Neural progenitor cell (in vitro differentiated cells): Measurements from ENCODE around the gene OR2M2. TPM values are rescaled to one million over a fixed set of nuclear protein-coding genes. Genes with fewer than 3 reads are reported as not detected.

Experiments
- DNase-seq: peaks from one replicate; pipeline ENCODE4 v3.0.0-alpha.2; 2016; ENCODE audit warnings: low spot score
- H2AFZ ChIP-seq: fragments of 200-600 bp; sonication (generic); replicated peaks from 2 replicates; pipeline ENCODE4 v1.6.1; 2016; ENCODE audit warnings: antibody characterized with exemption
- H3F3A ChIP-seq: fragments of 200-600 bp; sonication (generic); 2 replicates; pipeline ENCODE4 v1.6.1; 2016; ENCODE audit warnings: antibody characterized with exemption, low read depth
- H3K27ac ChIP-seq: fragments of 200-600 bp; sonication (generic); 2 replicates; pipeline ENCODE4 v1.5.1; 2016; ENCODE audit warnings: mild to moderate bottlenecking
- H3K27me3 ChIP-seq: fragments of 200-600 bp; sonication (generic); 2 replicates; pipeline ENCODE4 v1.6.1; 2016; ENCODE audit warnings: mild to moderate bottlenecking, moderate library complexity
- H3K36me3 ChIP-seq: fragments of 200-600 bp; sonication (generic); 2 replicates; pipeline ENCODE4 v1.5.1; 2016
- H3K4me1 ChIP-seq: fragments of 200-600 bp; sonication (generic); 2 replicates; pipeline ENCODE4 v1.6.1; 2016; ENCODE audit warnings: mixed run types
- H3K4me2 ChIP-seq: fragments of 200-600 bp; sonication (generic); 2 replicates; pipeline ENCODE4 v1.6.1; 2016
- H3K4me3 ChIP-seq: fragments of 200-600 bp; sonication (generic); 2 replicates; pipeline ENCODE4 v1.5.1; 2016
- H3K79me2 ChIP-seq: fragments of 200-600 bp; sonication (generic); 2 replicates; pipeline ENCODE4 v1.6.1; 2016; ENCODE audit warnings: low read depth
- H3K9ac ChIP-seq: fragments of 200-600 bp; sonication (generic); 2 replicates; pipeline ENCODE4 v1.6.1; 2016
- H3K9me3 ChIP-seq: fragments of 200-600 bp; sonication (generic); 2 replicates; pipeline ENCODE4 v1.5.1; 2016; ENCODE audit warnings: low read depth
- H4K20me1 ChIP-seq: fragments of 200-600 bp; sonication (generic); 2 replicates; pipeline ENCODE4 v1.6.1; 2016; ENCODE audit warnings: low read depth
- H3K27ac Mint-ChIP-seq: 3 replicates; pipeline ENCODE4 v1.8.0; 2021; ENCODE audit warnings: mixed read lengths
- H3K27me3 Mint-ChIP-seq: 2 replicates; pipeline ENCODE4 v1.8.0; 2022; ENCODE audit warnings: low read depth, mild to moderate bottlenecking, inconsistent platforms, moderate library complexity, mixed read lengths; ENCODE audit not compliant: insufficient read depth
- H3K36me3 Mint-ChIP-seq: 3 replicates; pipeline ENCODE4 v1.8.0; 2021; ENCODE audit warnings: mixed read lengths
- H3K4me1 Mint-ChIP-seq: 3 replicates; pipeline ENCODE4 v1.8.0; 2021; ENCODE audit warnings: mixed read lengths
- H3K4me3 Mint-ChIP-seq: 3 replicates; pipeline ENCODE4 v1.8.0; 2021; ENCODE audit warnings: mild to moderate bottlenecking, moderate library complexity, mixed read lengths
- H3K9me3 Mint-ChIP-seq: 3 replicates; pipeline ENCODE4 v1.8.0; 2020; ENCODE audit warnings: mixed read lengths
- EZH2 ChIP-seq: fragments of 200-600 bp; sonication (generic); IDR thresholded peaks from 2 replicates; pipeline ENCODE4 v1.6.1; 2017; ENCODE audit warnings: antibody characterized with exemption, mild to moderate bottlenecking, moderate library complexity
- EZH2phosphoT487 ChIP-seq: fragments of 200-600 bp; sonication (generic); IDR thresholded peaks from 2 replicates; pipeline ENCODE4 v1.6.1; 2017; ENCODE audit warnings: antibody characterized with exemption
- total RNA-seq: library from RNA; depleted of rRNA; stranded (reverse); fragments of >200 nt; gene quantifications from 2 replicates; pipeline ENCODE4 v1.2.3, GENCODE V29; 2015; ENCODE audit warnings: low replicate concordance
- TF ChIP-seq, protein P1 (sequence below): fragments of 200-600 bp; sonication (generic); IDR thresholded peaks from 2 replicates; pipeline ENCODE4 v1.5.1; 2017; ENCODE audit warnings: antibody characterized with exemption, mild to moderate bottlenecking

Gene OR2M2, protein sequence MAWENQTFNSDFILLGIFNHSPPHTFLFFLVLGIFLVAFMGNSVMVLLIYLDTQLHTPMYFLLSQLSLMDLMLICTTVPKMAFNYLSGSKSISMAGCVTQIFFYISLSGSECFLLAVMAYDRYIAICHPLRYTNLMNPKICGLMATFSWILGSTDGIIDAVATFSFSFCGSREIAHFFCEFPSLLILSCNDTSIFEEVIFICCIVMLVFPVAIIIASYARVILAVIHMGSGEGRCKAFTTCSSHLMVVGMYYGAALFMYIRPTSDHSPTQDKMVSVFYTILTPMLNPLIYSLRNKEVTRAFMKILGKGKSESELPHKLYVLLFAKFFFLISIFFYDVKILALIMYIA
- not detected in 2 replicates for total RNA-seq

DNA sequence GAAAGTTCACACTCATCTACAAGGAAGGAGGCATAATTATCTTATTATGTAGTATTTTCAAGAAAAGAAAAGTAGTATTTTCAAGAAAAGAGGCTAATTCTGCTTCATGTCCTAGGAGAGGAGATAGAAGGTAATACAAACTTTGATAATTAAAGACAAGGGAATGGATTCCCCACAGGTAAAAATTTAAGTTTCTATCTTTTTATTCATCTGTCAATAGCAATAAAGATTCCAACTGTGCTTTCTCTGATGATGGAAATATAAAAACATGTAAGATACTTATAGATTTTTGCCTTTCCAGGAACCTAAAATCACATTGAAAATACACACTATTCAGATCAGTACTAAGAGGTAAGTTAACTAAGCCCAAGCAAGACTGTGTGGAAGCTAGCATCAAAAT, at the start of gene OR2M2:
Gene OR2M2, plus strand, starts transcription at position 301 of the 400 bp plus-strand sequence. CDS start 5,165 bp downstream, outside the sequence.
- Histone ChIP-seq H3K79me2 (no peaks in the 10 kb centered on the region), H3K4me3 (no peak within 1 kb of the TSS), H3K27ac (no peak within 1 kb of the TSS), H3K27me3 (no peaks in the 10 kb centered on the region), H3K9ac (no peak within 1 kb of the TSS), H3F3A (no peaks in the 10 kb centered on the region), H3K36me3 (no peaks in the 10 kb centered on the region), H3K9me3 (peaks cover 30% of the 10 kb centered on the region), H4K20me1 (no peaks in the 10 kb centered on the region), H2AFZ (no peak within 1 kb of the TSS), H3K4me2 (no peak within 1 kb of the TSS), H3K4me1 (no peaks in the 10 kb centered on the region)
- Mint-ChIP-seq H3K4me1 (no peaks in the 10 kb centered on the region), H3K9me3 (peaks cover 17% of the 10 kb centered on the region), H3K4me3 (no peak within 1 kb of the TSS), H3K36me3 (no peaks in the 10 kb centered on the region), H3K27ac (no peak within 1 kb of the TSS), H3K27me3 (no peaks in the 10 kb centered on the region)
- TF ChIP-seq EZH2 (no peak), EZH2phosphoT487 (no peak)
- TF ChIP-seq, protein P1, sequence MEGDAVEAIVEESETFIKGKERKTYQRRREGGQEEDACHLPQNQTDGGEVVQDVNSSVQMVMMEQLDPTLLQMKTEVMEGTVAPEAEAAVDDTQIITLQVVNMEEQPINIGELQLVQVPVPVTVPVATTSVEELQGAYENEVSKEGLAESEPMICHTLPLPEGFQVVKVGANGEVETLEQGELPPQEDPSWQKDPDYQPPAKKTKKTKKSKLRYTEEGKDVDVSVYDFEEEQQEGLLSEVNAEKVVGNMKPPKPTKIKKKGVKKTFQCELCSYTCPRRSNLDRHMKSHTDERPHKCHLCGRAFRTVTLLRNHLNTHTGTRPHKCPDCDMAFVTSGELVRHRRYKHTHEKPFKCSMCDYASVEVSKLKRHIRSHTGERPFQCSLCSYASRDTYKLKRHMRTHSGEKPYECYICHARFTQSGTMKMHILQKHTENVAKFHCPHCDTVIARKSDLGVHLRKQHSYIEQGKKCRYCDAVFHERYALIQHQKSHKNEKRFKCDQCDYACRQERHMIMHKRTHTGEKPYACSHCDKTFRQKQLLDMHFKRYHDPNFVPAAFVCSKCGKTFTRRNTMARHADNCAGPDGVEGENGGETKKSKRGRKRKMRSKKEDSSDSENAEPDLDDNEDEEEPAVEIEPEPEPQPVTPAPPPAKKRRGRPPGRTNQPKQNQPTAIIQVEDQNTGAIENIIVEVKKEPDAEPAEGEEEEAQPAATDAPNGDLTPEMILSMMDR = no peak
- DNase-seq = no peak

DNA sequence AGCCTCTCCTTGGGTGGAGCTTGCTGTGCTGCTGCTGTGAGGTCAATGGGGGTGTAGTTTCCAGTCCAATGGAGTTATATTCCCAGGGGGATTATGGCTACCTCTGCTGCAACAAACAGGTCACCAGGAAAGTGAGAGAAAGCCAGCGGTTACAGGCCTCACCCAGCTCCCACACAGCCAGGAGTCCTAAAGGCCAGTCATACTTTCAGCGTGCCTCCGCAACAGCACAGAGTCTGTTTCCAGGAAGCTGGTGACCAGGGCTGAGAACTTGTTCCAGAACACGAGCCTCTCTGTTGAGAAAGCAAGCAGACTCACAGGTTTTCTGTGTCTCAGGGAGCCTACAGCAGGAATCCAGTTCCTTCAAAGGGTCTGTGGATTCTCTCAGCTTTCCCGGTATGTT, 47.0 kb upstream of the OR2M2 start:
- Histone ChIP-seq H3K9me3 (peaks cover 35% of the 10 kb centered on the region), H3K27ac (no peak overlapping the region), H3K4me1 (no peaks in the 10 kb centered on the region), H3F3A (no peaks in the 10 kb centered on the region), H3K27me3 (no peaks in the 10 kb centered on the region), H3K9ac (no peak overlapping the region), H2AFZ (no peak overlapping the region), H3K4me2 (no peak overlapping the region), H3K36me3 (no peaks in the 10 kb centered on the region), H3K4me3 (no peak overlapping the region), H3K79me2 (no peaks in the 10 kb centered on the region), H4K20me1 (no peaks in the 10 kb centered on the region)
- Mint-ChIP-seq H3K4me1 (no peaks in the 10 kb centered on the region), H3K27me3 (no peaks in the 10 kb centered on the region), H3K36me3 (no peaks in the 10 kb centered on the region), H3K9me3 (peaks cover 48% of the 10 kb centered on the region), H3K27ac (no peak overlapping the region), H3K4me3 (no peak overlapping the region)
- TF ChIP-seq, protein P1 = no peak
- no peak for TF ChIP-seq EZH2phosphoT487
- no peak for TF ChIP-seq EZH2
- DNase-seq = no peak

DNA sequence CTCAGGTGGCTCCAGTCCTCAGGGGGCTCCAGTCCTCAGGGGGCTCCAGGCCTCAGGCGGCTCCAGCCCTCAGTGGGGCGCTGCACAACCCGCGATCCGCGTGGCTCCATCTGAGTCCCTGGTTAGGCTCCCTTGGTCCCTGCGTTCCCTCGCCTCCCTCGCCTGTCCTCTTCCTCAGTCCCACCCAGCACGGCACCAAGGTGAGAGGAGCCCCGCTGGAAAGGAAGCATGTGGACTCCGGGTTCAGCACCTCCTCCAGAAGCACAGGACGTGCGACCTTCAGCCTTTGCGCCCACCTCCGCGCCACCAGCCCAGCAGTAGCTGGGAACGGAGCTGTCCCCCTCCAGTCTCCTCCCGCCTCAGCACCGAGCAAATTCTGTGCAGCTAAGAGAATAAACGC, 37.8 kb upstream of the OR2M2 start:
- TF ChIP-seq, protein P1 = no peak
- TF ChIP-seq EZH2 (no peak), EZH2phosphoT487 (no peak)
- H3K4me1 Mint-ChIP-seq = no peaks in the 10 kb centered on the region
- Histone ChIP-seq H3K9me3 (peaks cover 37% of the 10 kb centered on the region), H3K27me3 (no peaks in the 10 kb centered on the region), H3F3A (no peaks in the 10 kb centered on the region), H3K27ac (no peak overlapping the region), H3K79me2 (no peaks in the 10 kb centered on the region), H3K4me1 (no peaks in the 10 kb centered on the region), H3K9ac (no peak overlapping the region), H4K20me1 (no peaks in the 10 kb centered on the region), H3K4me2 (no peak overlapping the region), H3K4me3 (no peak overlapping the region), H3K36me3 (no peaks in the 10 kb centered on the region), H2AFZ (no peak overlapping the region)
- H3K9me3 Mint-ChIP-seq = peaks cover 34% of the 10 kb centered on the region
- H3K36me3 Mint-ChIP-seq = no peaks in the 10 kb centered on the region
- H3K27me3 Mint-ChIP-seq = no peaks in the 10 kb centered on the region
- no peak overlapping the region for H3K27ac Mint-ChIP-seq
- no peak for DNase-seq
- no peak overlapping the region for H3K4me3 Mint-ChIP-seq
